ENCODE measurements around the gene KLHL40.
A peak's percentile ranks its signal among the peaks of the same experiment; 100 is the strongest.

The KLHL40 gene

GRCh38 chr3:42728056-42728455, 42.7 kb downstream of the KLHL40 start:
- Mint-ChIP-seq H3K27ac (no peak overlapping the region), H3K4me3 (no peak overlapping the region), H3K4me1 (no peaks in the 10 kb centered on the region), H3K36me3 (no peaks in the 10 kb centered on the region), H3K9me3 (no peaks in the 10 kb centered on the region)
- DNase-seq (ENCODE audit: low spot score in 2 of 2), result no peak
- no peak for ATAC-seq

- Mint-ChIP-seq H3K4me3 (no peak overlapping the region), H3K27ac (no peak overlapping the region), H3K9me3 (no peaks in the 10 kb centered on the region), H3K4me1 (no peaks in the 10 kb centered on the region), H3K36me3 (no peaks in the 10 kb centered on the region)
- no peak for ATAC-seq
- no peak for DNase-seq (ENCODE audit: low spot score in 2 of 2)
Measured at GRCh38 chr3:42728668-42729364, 43.5 kb downstream of the KLHL40 start.

GRCh38 chr3:42729404-42730145, 44.2 kb downstream of the KLHL40 start:
- Mint-ChIP-seq H3K4me1 (no peaks in the 10 kb centered on the region), H3K9me3 (no peaks in the 10 kb centered on the region), H3K36me3 (no peaks in the 10 kb centered on the region), H3K27ac (no peak overlapping the region), H3K4me3 (no peak overlapping the region)
- ATAC-seq (no peak), DNase-seq (ENCODE audit: low spot score in 2 of 2) (no peak)

GRCh38 chr3:42730294-42730693, 45.0 kb downstream of the KLHL40 start:
- H3K4me3 Mint-ChIP-seq, result no peak overlapping the region
- ATAC-seq (no peak), DNase-seq (ENCODE audit: low spot score in 2 of 2) (no peak)
- H3K9me3 Mint-ChIP-seq, result no peaks in the 10 kb centered on the region
- no peak overlapping the region for H3K27ac Mint-ChIP-seq
- H3K36me3 Mint-ChIP-seq, result no peaks in the 10 kb centered on the region
- no peaks in the 10 kb centered on the region for H3K4me1 Mint-ChIP-seq

- ATAC-seq (no peak), DNase-seq (ENCODE audit: low spot score in 2 of 2) (no peak)
- no peak overlapping the region for H3K27ac Mint-ChIP-seq
- H3K9me3 Mint-ChIP-seq, result no peaks in the 10 kb centered on the region
- no peaks in the 10 kb centered on the region for H3K4me1 Mint-ChIP-seq
- H3K36me3 Mint-ChIP-seq, result no peaks in the 10 kb centered on the region
- no peak overlapping the region for H3K4me3 Mint-ChIP-seq
Measured at GRCh38 chr3:42730706-42731420, 45.5 kb downstream of the KLHL40 start.

- Mint-ChIP-seq H3K4me1 (no peaks in the 10 kb centered on the region), H3K4me3 (no peak overlapping the region), H3K27ac (no peak overlapping the region), H3K36me3 (no peaks in the 10 kb centered on the region), H3K9me3 (no peaks in the 10 kb centered on the region)
- DNase-seq (ENCODE audit: low spot score in 2 of 2) (no peak), ATAC-seq (no peak)
Measured at GRCh38 chr3:42731476-42732195, 46.3 kb downstream of the KLHL40 start.

- ATAC-seq (no peak), DNase-seq (ENCODE audit: low spot score in 2 of 2) (no peak)
- Mint-ChIP-seq H3K36me3 (no peaks in the 10 kb centered on the region), H3K9me3 (no peaks in the 10 kb centered on the region), H3K27ac (no peak overlapping the region), H3K4me3 (no peak overlapping the region), H3K4me1 (no peaks in the 10 kb centered on the region)
Measured at GRCh38 chr3:42732196-42732828, 47.0 kb downstream of the KLHL40 start.

- DNase-seq (ENCODE audit: low spot score in 2 of 2) (no peak), ATAC-seq (peak; percentile 15)
- Mint-ChIP-seq H3K4me3 (no peak overlapping the region), H3K4me1 (no peaks in the 10 kb centered on the region), H3K27ac (no peak overlapping the region), H3K9me3 (no peaks in the 10 kb centered on the region), H3K36me3 (no peaks in the 10 kb centered on the region)
Measured at GRCh38 chr3:42732829-42733459, 47.6 kb downstream of the KLHL40 start.

GRCh38 chr3:42733501-42734262, 48.3 kb downstream of the KLHL40 start:
- Mint-ChIP-seq H3K27ac (no peak overlapping the region), H3K4me3 (no peak overlapping the region), H3K36me3 (no peaks in the 10 kb centered on the region), H3K9me3 (no peaks in the 10 kb centered on the region), H3K4me1 (no peaks in the 10 kb centered on the region)
- DNase-seq (ENCODE audit: low spot score in 2 of 2) (no peak), ATAC-seq (no peak)

- DNase-seq (ENCODE audit: low spot score in 2 of 2) (no peak), ATAC-seq (no peak)
- Mint-ChIP-seq H3K4me1 (no peaks in the 10 kb centered on the region), H3K4me3 (no peak overlapping the region), H3K36me3 (no peaks in the 10 kb centered on the region), H3K9me3 (no peaks in the 10 kb centered on the region), H3K27ac (no peak overlapping the region)
Measured at GRCh38 chr3:42734263-42734860, 49.0 kb downstream of the KLHL40 start.

- peak in 1 of 2 donors; percentile 30 for DNase-seq (ENCODE audit: low spot score in 2 of 2)
- ATAC-seq, result no peak
- H3K4me1 Mint-ChIP-seq, result no peaks in the 10 kb centered on the region
- no peaks in the 10 kb centered on the region for H3K9me3 Mint-ChIP-seq
- no peak overlapping the region for H3K4me3 Mint-ChIP-seq
- no peaks in the 10 kb centered on the region for H3K36me3 Mint-ChIP-seq
- H3K27ac Mint-ChIP-seq, result no peak overlapping the region
Measured at GRCh38 chr3:42735019-42735418, 49.7 kb downstream of the KLHL40 start.

GRCh38 chr3:42735615-42736014, 50.3 kb downstream of the KLHL40 start:
- Mint-ChIP-seq H3K27ac (no peak overlapping the region), H3K4me3 (no peak overlapping the region), H3K4me1 (no peaks in the 10 kb centered on the region), H3K36me3 (no peaks in the 10 kb centered on the region), H3K9me3 (no peaks in the 10 kb centered on the region)
- DNase-seq (ENCODE audit: low spot score in 2 of 2) (no peak), ATAC-seq (no peak)

- DNase-seq (ENCODE audit: low spot score in 2 of 2) (peak in 1 of 2 donors; percentile 40), ATAC-seq (no peak)
- H3K9me3 Mint-ChIP-seq, result no peaks in the 10 kb centered on the region
- no peak overlapping the region for H3K27ac Mint-ChIP-seq
- H3K4me3 Mint-ChIP-seq, result no peak overlapping the region
- H3K36me3 Mint-ChIP-seq, result no peaks in the 10 kb centered on the region
- no peaks in the 10 kb centered on the region for H3K4me1 Mint-ChIP-seq
Measured at GRCh38 chr3:42736081-42736480, 50.7 kb downstream of the KLHL40 start.

GRCh38 chr3:42736531-42736930, 51.2 kb downstream of the KLHL40 start:
- H3K4me3 Mint-ChIP-seq, result no peak overlapping the region
- ATAC-seq (no peak), DNase-seq (ENCODE audit: low spot score in 2 of 2) (peak in 1 of 2 donors; percentile 37)
- H3K36me3 Mint-ChIP-seq, result no peaks in the 10 kb centered on the region
- H3K4me1 Mint-ChIP-seq, result no peaks in the 10 kb centered on the region
- no peaks in the 10 kb centered on the region for H3K9me3 Mint-ChIP-seq
- H3K27ac Mint-ChIP-seq, result no peak overlapping the region
